ENCODE measurements around the gene TIAM2. TPM values are rescaled to one million over a fixed set of nuclear protein-coding genes. Genes with fewer than 3 reads are reported as not detected.

Gene TIAM2
- total RNA-seq, 3 donors from 2014 or later (not counting 1 experiment from before 2014, with no cell fraction given), result 6.5 to 11.1 (median 8.7) TPM

GRCh38 chr6:155186052-155186658 lies 191.0 kb downstream of the TIAM2 start:
- ATAC-seq (no peak), DNase-seq (no peak)
- no peak overlapping the region for H3K4me3 ChIP-seq (ENCODE audit: low read length)
- H3K27me3 Mint-ChIP-seq (ENCODE audit: low read depth in 2 of 2), result no peaks in the 10 kb centered on the region
- H3K36me3 Mint-ChIP-seq, result no peaks in the 10 kb centered on the region
- no peaks in the 10 kb centered on the region for H3K4me1 ChIP-seq (ENCODE audit: control insufficient read depth, insufficient read depth, low read length)
- no peaks in the 10 kb centered on the region for H3K9me3 Mint-ChIP-seq
- peaks cover 0 to 14% of the 10 kb centered on the region in 2 donors for H3K4me1 Mint-ChIP-seq
- no peak overlapping the region for H3K4me3 Mint-ChIP-seq
- no peak overlapping the region for H3K27ac ChIP-seq (ENCODE audit: low read length)
- TF ChIP-seq CTCF (IDR thresholded peaks at IDR 0.05), result no peak
- H3K27me3 ChIP-seq (ENCODE audit: control insufficient read depth, insufficient read depth, low read length), result no peaks in the 10 kb centered on the region
- H3K9me3 ChIP-seq (ENCODE audit: control insufficient read depth, insufficient read depth, low read length), result no peaks in the 10 kb centered on the region
- intact Hi-C loops (cut with micrococcal nuclease), result no loop called here
- WGBS (ENCODE audit: insufficient coverage), result 58% methylated on average over 5 of the region's 6 CpGs
- no peak overlapping the region for H3K27ac Mint-ChIP-seq
- H3K36me3 ChIP-seq (ENCODE audit: control insufficient read depth, insufficient read depth, low read length), result no peaks in the 10 kb centered on the region

- Histone ChIP-seq H3K27me3 (ENCODE audit: control insufficient read depth, insufficient read depth, low read length) (no peaks in the 10 kb centered on the region), H3K36me3 (ENCODE audit: control insufficient read depth, insufficient read depth, low read length) (no peaks in the 10 kb centered on the region), H3K4me3 (ENCODE audit: low read length) (no peak overlapping the region), H3K9me3 (ENCODE audit: control insufficient read depth, insufficient read depth, low read length) (no peaks in the 10 kb centered on the region), H3K27ac (ENCODE audit: low read length) (no peak overlapping the region), H3K4me1 (ENCODE audit: control insufficient read depth, insufficient read depth, low read length) (no peaks in the 10 kb centered on the region)
- no peaks in the 10 kb centered on the region for H3K27me3 Mint-ChIP-seq (ENCODE audit: low read depth in 2 of 2)
- no peak overlapping the region for H3K27ac Mint-ChIP-seq
- H3K4me1 Mint-ChIP-seq, result peaks cover 0 to 14% of the 10 kb centered on the region in 2 donors
- no peak for ATAC-seq
- H3K36me3 Mint-ChIP-seq, result no peaks in the 10 kb centered on the region
- no peak for TF ChIP-seq CTCF (IDR thresholded peaks at IDR 0.05)
- DNase-seq, result no peak
- no peak overlapping the region for H3K4me3 Mint-ChIP-seq
- intact Hi-C loops (cut with micrococcal nuclease), result no loop called here
- no peaks in the 10 kb centered on the region for H3K9me3 Mint-ChIP-seq
- 18% methylated on average over 2 of the region's 2 CpGs for WGBS (ENCODE audit: insufficient coverage)
Observed at GRCh38 chr6:155187106-155187505, 192.0 kb downstream of the TIAM2 start.

- ATAC-seq (no peak), DNase-seq (no peak)
- Mint-ChIP-seq H3K4me3 (no peak overlapping the region), H3K27ac (no peak overlapping the region), H3K9me3 (no peaks in the 10 kb centered on the region), H3K27me3 (ENCODE audit: low read depth in 2 of 2) (no peaks in the 10 kb centered on the region), H3K36me3 (no peaks in the 10 kb centered on the region), H3K4me1 (peaks cover 0 to 14% of the 10 kb centered on the region in 2 donors)
- no peak overlapping the region for H3K27ac ChIP-seq (ENCODE audit: low read length)
- no peaks in the 10 kb centered on the region for H3K4me1 ChIP-seq (ENCODE audit: control insufficient read depth, insufficient read depth, low read length)
- intact Hi-C loops (cut with micrococcal nuclease), result no loop called here
- no peaks in the 10 kb centered on the region for H3K9me3 ChIP-seq (ENCODE audit: control insufficient read depth, insufficient read depth, low read length)
- WGBS (ENCODE audit: insufficient coverage), result 92% methylated on average over 13 of the region's 13 CpGs
- TF ChIP-seq CTCF (IDR thresholded peaks at IDR 0.05), result no peak
- H3K4me3 ChIP-seq (ENCODE audit: low read length), result no peak overlapping the region
- no peaks in the 10 kb centered on the region for H3K27me3 ChIP-seq (ENCODE audit: control insufficient read depth, insufficient read depth, low read length)
- H3K36me3 ChIP-seq (ENCODE audit: control insufficient read depth, insufficient read depth, low read length), result no peaks in the 10 kb centered on the region
Observed at GRCh38 chr6:155187994-155188706, 193.0 kb downstream of the TIAM2 start.
